Measurements from ENCODE around the gene MTCL1. TPM values are rescaled to one million over a fixed set of nuclear protein-coding genes. Genes with fewer than 3 reads are reported as not detected.

Gene MTCL1
- polyA plus RNA-seq, 1 donor: 24.0 TPM

- no CpG with 5 or more reads among the region's 8 CpGs for WGBS (ENCODE audit: insufficient coverage, low lambda C conversion rate)
- no peaks in the 10 kb centered on the region for H3K9me3 ChIP-seq (ENCODE audit: control insufficient read depth, low read depth, low read length)
- H3K27ac ChIP-seq (ENCODE audit: low read length): no peak overlapping the region
- no peaks in the 10 kb centered on the region for H3K36me3 ChIP-seq (ENCODE audit: control insufficient read depth, insufficient read depth, low read length)
- H3K27me3 ChIP-seq (ENCODE audit: control insufficient read depth, insufficient read depth, low read length): peaks cover 2% of the 10 kb centered on the region
- peaks cover 10% of the 10 kb centered on the region for H3K4me1 ChIP-seq (ENCODE audit: control insufficient read depth, insufficient read depth, low read length)
- DNase-seq: no peak
- no peak overlapping the region for H3K4me3 ChIP-seq (ENCODE audit: low read length)
Measured at GRCh38 chr18:8713691-8714090, 8.3 kb downstream of the MTCL1 start.

GRCh38 chr18:8715599-8715998 is 10.2 kb downstream of the MTCL1 start:
- H3K4me1 ChIP-seq (ENCODE audit: control insufficient read depth, insufficient read depth, low read length): peaks cover 22% of the 10 kb centered on the region
- no peaks in the 10 kb centered on the region for H3K36me3 ChIP-seq (ENCODE audit: control insufficient read depth, insufficient read depth, low read length)
- H3K27ac ChIP-seq (ENCODE audit: low read length): no peak overlapping the region

GRCh38 chr18:8717011-8717770 is 11.8 kb downstream of the MTCL1 start:
- WGBS (ENCODE audit: insufficient coverage, low lambda C conversion rate): 94% methylated on average over 3 of the region's 13 CpGs
- Histone ChIP-seq H3K27me3 (ENCODE audit: control insufficient read depth, insufficient read depth, low read length) (no peaks in the 10 kb centered on the region), H3K4me1 (ENCODE audit: control insufficient read depth, insufficient read depth, low read length) (peaks cover 38% of the 10 kb centered on the region)

More at GRCh38 chr18:8715599-8715998, 10.2 kb downstream of the MTCL1 start:
- Histone ChIP-seq H3K27me3 (ENCODE audit: control insufficient read depth, insufficient read depth, low read length) (no peaks in the 10 kb centered on the region), H3K4me3 (ENCODE audit: low read length) (no peak overlapping the region), H3K9me3 (ENCODE audit: control insufficient read depth, low read depth, low read length) (no peaks in the 10 kb centered on the region)
- whole genome bisulfite sequencing (ENCODE audit: insufficient coverage, low lambda C conversion rate): 100% methylated on average over 1 of the region's 4 CpGs
- no peak for DNase-seq

GRCh38 chr18:8718401-8718913 is 13.1 kb downstream of the MTCL1 start:
- peaks cover 10% of the 10 kb centered on the region for H3K36me3 ChIP-seq (ENCODE audit: control insufficient read depth, insufficient read depth, low read length)
- H3K27ac ChIP-seq (ENCODE audit: low read length): no peak overlapping the region
- H3K4me1 ChIP-seq (ENCODE audit: control insufficient read depth, insufficient read depth, low read length): peaks cover 50% of the 10 kb centered on the region
- no peaks in the 10 kb centered on the region for H3K27me3 ChIP-seq (ENCODE audit: control insufficient read depth, insufficient read depth, low read length)
- WGBS (ENCODE audit: insufficient coverage, low lambda C conversion rate): no CpG with 5 or more reads among the region's 16 CpGs
- no peak overlapping the region for H3K4me3 ChIP-seq (ENCODE audit: low read length)
- H3K9me3 ChIP-seq (ENCODE audit: control insufficient read depth, low read depth, low read length): peaks cover 2% of the 10 kb centered on the region
- DNase-seq: peak in 1 of 2 donors; percentile 43

More at GRCh38 chr18:8717011-8717770, 11.8 kb downstream of the MTCL1 start:
- no peak overlapping the region for H3K27ac ChIP-seq (ENCODE audit: low read length)
- H3K36me3 ChIP-seq (ENCODE audit: control insufficient read depth, insufficient read depth, low read length): peaks cover 10% of the 10 kb centered on the region
- H3K9me3 ChIP-seq (ENCODE audit: control insufficient read depth, low read depth, low read length): peaks cover 2% of the 10 kb centered on the region
- DNase-seq: no peak
- H3K4me3 ChIP-seq (ENCODE audit: low read length): no peak overlapping the region

GRCh38 chr18:8719192-8719591 is 13.8 kb downstream of the MTCL1 start:
- peak; percentile 62 to 86 for DNase-seq
- H3K4me3 ChIP-seq (ENCODE audit: low read length): no peak overlapping the region

GRCh38 chr18:8720141-8720540 is 14.8 kb downstream of the MTCL1 start:
- no peaks in the 10 kb centered on the region for H3K27me3 ChIP-seq (ENCODE audit: control insufficient read depth, insufficient read depth, low read length)
- no peak overlapping the region for H3K27ac ChIP-seq (ENCODE audit: low read length)
- peaks cover 2% of the 10 kb centered on the region for H3K9me3 ChIP-seq (ENCODE audit: control insufficient read depth, low read depth, low read length)
- peaks cover 55% of the 10 kb centered on the region for H3K4me1 ChIP-seq (ENCODE audit: control insufficient read depth, insufficient read depth, low read length)
- H3K4me3 ChIP-seq (ENCODE audit: low read length): no peak overlapping the region
- DNase-seq: no peak
- peaks cover 10% of the 10 kb centered on the region for H3K36me3 ChIP-seq (ENCODE audit: control insufficient read depth, insufficient read depth, low read length)
- WGBS (ENCODE audit: insufficient coverage, low lambda C conversion rate): no CpG with 5 or more reads among the region's 7 CpGs

More at GRCh38 chr18:8719192-8719591, 13.8 kb downstream of the MTCL1 start:
- Histone ChIP-seq H3K27me3 (ENCODE audit: control insufficient read depth, insufficient read depth, low read length) (no peaks in the 10 kb centered on the region), H3K4me1 (ENCODE audit: control insufficient read depth, insufficient read depth, low read length) (peaks cover 55% of the 10 kb centered on the region), H3K36me3 (ENCODE audit: control insufficient read depth, insufficient read depth, low read length) (peaks cover 10% of the 10 kb centered on the region), H3K9me3 (ENCODE audit: control insufficient read depth, low read depth, low read length) (peaks cover 2% of the 10 kb centered on the region), H3K27ac (ENCODE audit: low read length) (no peak overlapping the region)
- 0% methylated on average over 1 of the region's 4 CpGs for WGBS (ENCODE audit: insufficient coverage, low lambda C conversion rate)

- no peak overlapping the region for H3K27ac ChIP-seq (ENCODE audit: low read length)
- H3K4me3 ChIP-seq (ENCODE audit: low read length): no peak overlapping the region
- H3K36me3 ChIP-seq (ENCODE audit: control insufficient read depth, insufficient read depth, low read length): peaks cover 10% of the 10 kb centered on the region
- peaks cover 3% of the 10 kb centered on the region for H3K9me3 ChIP-seq (ENCODE audit: control insufficient read depth, low read depth, low read length)
- WGBS (ENCODE audit: insufficient coverage, low lambda C conversion rate): 40% methylated on average over 1 of the region's 9 CpGs
- peaks cover 55% of the 10 kb centered on the region for H3K4me1 ChIP-seq (ENCODE audit: control insufficient read depth, insufficient read depth, low read length)
- no peaks in the 10 kb centered on the region for H3K27me3 ChIP-seq (ENCODE audit: control insufficient read depth, insufficient read depth, low read length)
- no peak for DNase-seq
Measured at GRCh38 chr18:8721094-8721669, 15.8 kb downstream of the MTCL1 start.

GRCh38 chr18:8721716-8722115 is 16.4 kb downstream of the MTCL1 start:
- Histone ChIP-seq H3K27me3 (ENCODE audit: control insufficient read depth, insufficient read depth, low read length) (no peaks in the 10 kb centered on the region), H3K36me3 (ENCODE audit: control insufficient read depth, insufficient read depth, low read length) (peaks cover 10% of the 10 kb centered on the region), H3K4me3 (ENCODE audit: low read length) (no peak overlapping the region), H3K4me1 (ENCODE audit: control insufficient read depth, insufficient read depth, low read length) (peaks cover 55% of the 10 kb centered on the region), H3K27ac (ENCODE audit: low read length) (no peak overlapping the region), H3K9me3 (ENCODE audit: control insufficient read depth, low read depth, low read length) (peaks cover 5% of the 10 kb centered on the region)
- DNase-seq: peak in 1 of 2 donors; percentile 50
- WGBS (ENCODE audit: insufficient coverage, low lambda C conversion rate): 60% methylated on average over 2 of the region's 5 CpGs

GRCh38 chr18:8722946-8723820 is 17.8 kb downstream of the MTCL1 start:
- peak overlapping the region; percentile 62 for H3K27ac ChIP-seq (ENCODE audit: low read length)
- no peaks in the 10 kb centered on the region for H3K27me3 ChIP-seq (ENCODE audit: control insufficient read depth, insufficient read depth, low read length)
- peaks cover 10% of the 10 kb centered on the region for H3K36me3 ChIP-seq (ENCODE audit: control insufficient read depth, insufficient read depth, low read length)
- peaks cover 5% of the 10 kb centered on the region for H3K9me3 ChIP-seq (ENCODE audit: control insufficient read depth, low read depth, low read length)
- no peak overlapping the region for H3K4me3 ChIP-seq (ENCODE audit: low read length)
- DNase-seq: peak in 1 of 2 donors; percentile 62
- WGBS (ENCODE audit: insufficient coverage, low lambda C conversion rate): 15% methylated on average over 6 of the region's 13 CpGs
- H3K4me1 ChIP-seq (ENCODE audit: control insufficient read depth, insufficient read depth, low read length): peaks cover 50% of the 10 kb centered on the region

GRCh38 chr18:8724452-8724851 is 19.1 kb downstream of the MTCL1 start:
- Histone ChIP-seq H3K27ac (ENCODE audit: low read length) (no peak overlapping the region), H3K4me1 (ENCODE audit: control insufficient read depth, insufficient read depth, low read length) (peaks cover 44% of the 10 kb centered on the region), H3K9me3 (ENCODE audit: control insufficient read depth, low read depth, low read length) (peaks cover 5% of the 10 kb centered on the region), H3K27me3 (ENCODE audit: control insufficient read depth, insufficient read depth, low read length) (no peaks in the 10 kb centered on the region), H3K36me3 (ENCODE audit: control insufficient read depth, insufficient read depth, low read length) (peaks cover 10% of the 10 kb centered on the region), H3K4me3 (ENCODE audit: low read length) (no peak overlapping the region)
- WGBS (ENCODE audit: insufficient coverage, low lambda C conversion rate): no CpG with 5 or more reads among the region's 6 CpGs
- no peak for DNase-seq

Data from large intestine (tissue), 3 donors.